ENCODE results near the gene RPSA.

- TF ChIP-seq GATA2 (IDR thresholded peaks at IDR 0.05; ENCODE audit: low read depth, low read length): no peak
- TF ChIP-seq GATA3 (IDR thresholded peaks at IDR 0.05; ENCODE audit: low read depth, low read length): no peak
Measured at GRCh38 chr3:39407259-39407629, 724 bp downstream of the RPSA start.

Measured in SH-SY5Y (cell line).